GM23338 (cell line): Measurements from ENCODE around the gene INPP5A. TPM values are rescaled to one million over a fixed set of nuclear protein-coding genes. Genes with fewer than 3 reads are reported as not detected.

Experiments
- ATAC-seq: fragments of 200-7000 bp; cut with Tn5 transposase; 3 replicates; pipeline ENCODE4 v1.9.1; 2020
- DNase-seq: peaks from one replicate; pipeline ENCODE4 v3.0.0-alpha.2; 2015; ENCODE audit warnings: low spot score
- H2AFZ ChIP-seq: fragments of 200-600 bp; sonication (generic); 2 replicates; pipeline ENCODE4 v1.8.0; 2016; ENCODE audit warnings: antibody characterized with exemption, mild to moderate bottlenecking, moderate library complexity
- H3F3A ChIP-seq: fragments of 200-600 bp; sonication (generic); replicated peaks from 2 replicates; pipeline ENCODE4 v1.8.0; 2017; ENCODE audit warnings: antibody characterized with exemption, mixed run types, low read depth
- H3K27ac ChIP-seq: fragments of 200-600 bp; sonication (generic); 2 replicates; pipeline ENCODE4 v1.6.1; 2016; ENCODE audit warnings: low read depth
- H3K27me3 ChIP-seq: fragments of 200-600 bp; sonication (generic); 2 replicates; pipeline ENCODE4 v1.8.0; 2016; ENCODE audit warnings: mild to moderate bottlenecking, mixed run types, moderate library complexity; ENCODE audit not compliant: insufficient read depth
- H3K36me3 ChIP-seq: fragments of 200-600 bp; sonication (generic); 2 replicates; pipeline ENCODE4 v1.8.0; 2016; ENCODE audit warnings: mild to moderate bottlenecking; ENCODE audit not compliant: insufficient read depth
- H3K4me1 ChIP-seq: fragments of 200-600 bp; sonication (generic); 2 replicates; pipeline ENCODE4 v1.8.0; 2016; ENCODE audit warnings: mild to moderate bottlenecking, moderate library complexity; ENCODE audit not compliant: insufficient read depth
- H3K4me2 ChIP-seq: fragments of 200-600 bp; sonication (generic); 2 replicates; pipeline ENCODE4 v1.7.1; 2017; ENCODE audit warnings: mixed run types
- H3K4me3 ChIP-seq: fragments of 200-600 bp; sonication (generic); 2 replicates; pipeline ENCODE4 v1.6.1; 2016; ENCODE audit warnings: mixed run types
- H3K79me2 ChIP-seq: fragments of 200-600 bp; sonication (generic); replicated peaks from 2 replicates; pipeline ENCODE4 v1.8.0; 2017; ENCODE audit warnings: mild to moderate bottlenecking; ENCODE audit not compliant: insufficient read depth
- H3K9me2 ChIP-seq: fragments of 200-600 bp; sonication (generic); 2 replicates; pipeline ENCODE4 v1.8.0; 2017; ENCODE audit not compliant: insufficient read depth
- H4K20me1 ChIP-seq: fragments of 200-600 bp; sonication (generic); replicated peaks from 2 replicates; pipeline ENCODE4 v1.8.0; 2017; ENCODE audit warnings: mild to moderate bottlenecking; ENCODE audit not compliant: insufficient read depth
- H3K27ac Mint-ChIP-seq: 2 replicates; pipeline ENCODE4 v1.8.0; 2020; ENCODE audit warnings: inconsistent platforms, mild to moderate bottlenecking, moderate library complexity, mixed read lengths
- H3K27me3 Mint-ChIP-seq: 3 replicates; pipeline ENCODE4 v1.8.0; 2022; ENCODE audit warnings: low read depth, mild to moderate bottlenecking, moderate library complexity, mixed read lengths, inconsistent platforms; ENCODE audit not compliant: insufficient read depth, poor library complexity
- H3K36me3 Mint-ChIP-seq: 3 replicates; pipeline ENCODE4 v1.8.0; 2021; ENCODE audit warnings: low read depth, mild to moderate bottlenecking, inconsistent platforms, moderate library complexity, mixed read lengths
- H3K4me1 Mint-ChIP-seq: 3 replicates; pipeline ENCODE4 v1.8.0; 2020; ENCODE audit warnings: mild to moderate bottlenecking, inconsistent platforms, mixed read lengths
- H3K4me3 Mint-ChIP-seq: 3 replicates; pipeline ENCODE4 v1.8.0; 2021; ENCODE audit warnings: moderate library complexity, mild to moderate bottlenecking, inconsistent platforms, mixed read lengths
- H3K9me3 Mint-ChIP-seq: 3 replicates; pipeline ENCODE4 v1.8.0; 2020; ENCODE audit warnings: moderate library complexity, mild to moderate bottlenecking, inconsistent platforms, mixed read lengths
- CREB1 ChIP-seq: fragments of 250-450 bp; sonication (Bioruptor Pico); IDR thresholded peaks from 2 replicates; pipeline ENCODE4 v1.5.0; 2020; ENCODE audit warnings: low read depth, mild to moderate bottlenecking, moderate library complexity
- EZH2 ChIP-seq: fragments of 200-600 bp; sonication (generic); IDR thresholded peaks from one replicate; pipeline ENCODE4 v1.8.0; 2017; ENCODE audit warnings: antibody characterized with exemption, mild to moderate bottlenecking, low read depth; ENCODE audit not compliant: unreplicated experiment
- JUNB ChIP-seq: IDR thresholded peaks from one replicate; pipeline ENCODE4 v1.6.1; 2016; ENCODE audit warnings: antibody characterized with exemption; ENCODE audit not compliant: unreplicated experiment
- NANOG ChIP-seq: IDR thresholded peaks from 2 replicates; pipeline ENCODE4 v1.6.1; 2016; ENCODE audit warnings: antibody characterized with exemption, borderline replicate concordance
- POLR2AphosphoS5 ChIP-seq: IDR thresholded peaks from 2 replicates; pipeline ENCODE4 v1.6.1; 2016; ENCODE audit warnings: antibody characterized with exemption, low read depth
- ZNF114 ChIP-seq: fragments of 250-450 bp; sonication (Bioruptor Pico); IDR thresholded peaks from 2 replicates; pipeline ENCODE4 v1.5.0; 2020; ENCODE audit warnings: mild to moderate bottlenecking, moderate library complexity
- ZNF331 ChIP-seq: fragments of 250-450 bp; sonication (Bioruptor Pico); IDR thresholded peaks from 2 replicates; pipeline ENCODE4 v1.5.0; 2020; ENCODE audit warnings: low read depth, mild to moderate bottlenecking, moderate library complexity
- polyA plus RNA-seq: library from polyadenylated mRNA; unstranded; fragments of >200 nt; fragmentation: Nextera tagmentation; extraction: Ambion mirVana; gene quantifications from 2 replicates; pipeline ENCODE4 v1.2.1, GENCODE V29; 2016
- total RNA-seq: library from RNA; depleted of rRNA; stranded (reverse); fragments of >200 nt; shearing (Covaris generic); gene quantifications from 2 replicates; pipeline ENCODE4 v1.2.3, GENCODE V29; 2014
- TF ChIP-seq, protein P1 (sequence below): fragments of 250-450 bp; sonication (Bioruptor Pico); IDR thresholded peaks from 2 replicates; pipeline ENCODE4 v1.5.0; 2020; ENCODE audit warnings: mild to moderate bottlenecking, moderate library complexity
- TF ChIP-seq, protein P2 (sequence below): IDR thresholded peaks from one replicate; pipeline ENCODE4 v1.6.1; 2018; ENCODE audit warnings: antibody characterized with exemption; ENCODE audit not compliant: unreplicated experiment
- TF ChIP-seq, protein P3 (sequence below): IDR thresholded peaks from 2 replicates; pipeline ENCODE4 v1.6.1; 2016; ENCODE audit warnings: antibody characterized with exemption

The INPP5A gene
- total and polyA plus RNA-seq, 2 experiments from 2014 or later, result 5.9 to 40.6 TPM

DNA sequence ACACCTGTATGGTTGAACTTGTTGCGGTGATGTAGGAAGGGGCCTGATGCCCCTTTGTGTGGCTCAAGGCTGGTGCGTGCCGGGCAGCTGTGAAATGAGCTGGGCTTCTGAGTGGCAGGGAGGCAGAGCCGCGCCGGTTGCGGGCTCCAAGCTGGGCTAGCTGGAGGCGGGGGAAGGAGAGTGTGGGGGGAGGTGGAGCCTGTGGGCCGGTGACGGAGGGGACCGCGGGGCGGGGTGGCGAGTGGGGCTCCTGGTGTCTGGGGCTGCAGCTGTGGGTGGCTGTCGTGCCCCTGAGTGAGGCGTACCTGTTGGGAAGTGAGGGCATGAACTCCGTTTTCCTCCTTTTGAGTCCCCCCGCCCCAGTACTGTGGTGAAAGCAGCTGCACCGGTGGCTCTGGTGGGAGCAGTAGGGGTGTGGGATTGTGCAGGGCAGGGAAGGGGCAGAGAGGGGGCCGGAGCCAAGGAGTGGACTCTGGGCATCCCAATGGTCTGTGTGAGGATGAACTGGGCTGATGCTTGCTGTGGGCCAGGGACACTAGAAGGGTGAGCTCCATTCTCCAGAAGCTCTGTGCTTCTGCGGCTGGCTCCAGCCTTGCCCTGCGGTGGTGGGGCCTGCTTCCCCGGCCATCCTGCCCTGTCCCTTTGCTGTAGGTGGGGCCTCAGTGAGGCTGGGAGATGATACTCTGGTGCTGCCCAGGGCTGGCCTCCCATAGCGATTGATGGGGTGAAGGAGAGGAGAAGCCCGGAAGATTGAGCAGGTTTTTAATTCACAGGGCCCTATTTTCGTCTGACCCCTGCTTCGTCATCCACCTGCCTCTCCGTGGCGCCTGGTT lies 41.7 kb downstream of the INPP5A start (continued):
- TF ChIP-seq, protein P1, sequence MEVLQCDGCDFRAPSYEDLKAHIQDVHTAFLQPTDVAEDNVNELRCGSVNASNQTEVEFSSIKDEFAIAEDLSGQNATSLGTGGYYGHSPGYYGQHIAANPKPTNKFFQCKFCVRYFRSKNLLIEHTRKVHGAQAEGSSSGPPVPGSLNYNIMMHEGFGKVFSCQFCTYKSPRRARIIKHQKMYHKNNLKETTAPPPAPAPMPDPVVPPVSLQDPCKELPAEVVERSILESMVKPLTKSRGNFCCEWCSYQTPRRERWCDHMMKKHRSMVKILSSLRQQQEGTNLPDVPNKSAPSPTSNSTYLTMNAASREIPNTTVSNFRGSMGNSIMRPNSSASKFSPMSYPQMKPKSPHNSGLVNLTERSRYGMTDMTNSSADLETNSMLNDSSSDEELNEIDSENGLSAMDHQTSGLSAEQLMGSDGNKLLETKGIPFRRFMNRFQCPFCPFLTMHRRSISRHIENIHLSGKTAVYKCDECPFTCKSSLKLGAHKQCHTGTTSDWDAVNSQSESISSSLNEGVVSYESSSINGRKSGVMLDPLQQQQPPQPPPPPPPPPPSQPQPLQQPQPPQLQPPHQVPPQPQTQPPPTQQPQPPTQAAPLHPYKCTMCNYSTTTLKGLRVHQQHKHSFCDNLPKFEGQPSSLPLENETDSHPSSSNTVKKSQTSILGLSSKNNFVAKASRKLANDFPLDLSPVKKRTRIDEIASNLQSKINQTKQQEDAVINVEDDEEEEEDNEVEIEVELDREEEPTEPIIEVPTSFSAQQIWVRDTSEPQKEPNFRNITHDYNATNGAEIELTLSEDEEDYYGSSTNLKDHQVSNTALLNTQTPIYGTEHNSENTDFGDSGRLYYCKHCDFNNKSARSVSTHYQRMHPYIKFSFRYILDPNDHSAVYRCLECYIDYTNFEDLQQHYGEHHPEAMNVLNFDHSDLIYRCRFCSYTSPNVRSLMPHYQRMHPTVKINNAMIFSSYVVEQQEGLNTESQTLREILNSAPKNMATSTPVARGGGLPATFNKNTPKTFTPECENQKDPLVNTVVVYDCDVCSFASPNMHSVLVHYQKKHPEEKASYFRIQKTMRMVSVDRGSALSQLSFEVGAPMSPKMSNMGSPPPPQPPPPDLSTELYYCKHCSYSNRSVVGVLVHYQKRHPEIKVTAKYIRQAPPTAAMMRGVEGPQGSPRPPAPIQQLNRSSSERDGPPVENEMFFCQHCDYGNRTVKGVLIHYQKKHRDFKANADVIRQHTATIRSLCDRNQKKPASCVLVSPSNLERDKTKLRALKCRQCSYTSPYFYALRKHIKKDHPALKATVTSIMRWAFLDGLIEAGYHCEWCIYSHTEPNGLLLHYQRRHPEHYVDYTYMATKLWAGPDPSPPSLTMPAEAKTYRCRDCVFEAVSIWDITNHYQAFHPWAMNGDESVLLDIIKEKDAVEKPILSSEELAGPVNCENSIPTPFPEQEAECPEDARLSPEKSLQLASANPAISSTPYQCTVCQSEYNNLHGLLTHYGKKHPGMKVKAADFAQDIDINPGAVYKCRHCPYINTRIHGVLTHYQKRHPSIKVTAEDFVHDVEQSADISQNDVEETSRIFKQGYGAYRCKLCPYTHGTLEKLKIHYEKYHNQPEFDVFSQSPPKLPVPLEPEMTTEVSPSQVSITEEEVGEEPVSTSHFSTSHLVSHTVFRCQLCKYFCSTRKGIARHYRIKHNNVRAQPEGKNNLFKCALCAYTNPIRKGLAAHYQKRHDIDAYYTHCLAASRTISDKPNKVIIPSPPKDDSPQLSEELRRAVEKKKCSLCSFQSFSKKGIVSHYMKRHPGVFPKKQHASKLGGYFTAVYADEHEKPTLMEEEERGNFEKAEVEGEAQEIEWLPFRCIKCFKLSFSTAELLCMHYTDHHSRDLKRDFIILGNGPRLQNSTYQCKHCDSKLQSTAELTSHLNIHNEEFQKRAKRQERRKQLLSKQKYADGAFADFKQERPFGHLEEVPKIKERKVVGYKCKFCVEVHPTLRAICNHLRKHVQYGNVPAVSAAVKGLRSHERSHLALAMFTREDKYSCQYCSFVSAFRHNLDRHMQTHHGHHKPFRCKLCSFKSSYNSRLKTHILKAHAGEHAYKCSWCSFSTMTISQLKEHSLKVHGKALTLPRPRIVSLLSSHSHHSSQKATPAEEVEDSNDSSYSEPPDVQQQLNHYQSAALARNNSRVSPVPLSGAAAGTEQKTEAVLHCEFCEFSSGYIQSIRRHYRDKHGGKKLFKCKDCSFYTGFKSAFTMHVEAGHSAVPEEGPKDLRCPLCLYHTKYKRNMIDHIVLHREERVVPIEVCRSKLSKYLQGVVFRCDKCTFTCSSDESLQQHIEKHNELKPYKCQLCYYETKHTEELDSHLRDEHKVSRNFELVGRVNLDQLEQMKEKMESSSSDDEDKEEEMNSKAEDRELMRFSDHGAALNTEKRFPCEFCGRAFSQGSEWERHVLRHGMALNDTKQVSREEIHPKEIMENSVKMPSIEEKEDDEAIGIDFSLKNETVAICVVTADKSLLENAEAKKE, result no peak
- TF ChIP-seq ZNF114 (CRISPR knock-in tag) (no peak), NANOG (no peak), EZH2 (no peak)

DNA sequence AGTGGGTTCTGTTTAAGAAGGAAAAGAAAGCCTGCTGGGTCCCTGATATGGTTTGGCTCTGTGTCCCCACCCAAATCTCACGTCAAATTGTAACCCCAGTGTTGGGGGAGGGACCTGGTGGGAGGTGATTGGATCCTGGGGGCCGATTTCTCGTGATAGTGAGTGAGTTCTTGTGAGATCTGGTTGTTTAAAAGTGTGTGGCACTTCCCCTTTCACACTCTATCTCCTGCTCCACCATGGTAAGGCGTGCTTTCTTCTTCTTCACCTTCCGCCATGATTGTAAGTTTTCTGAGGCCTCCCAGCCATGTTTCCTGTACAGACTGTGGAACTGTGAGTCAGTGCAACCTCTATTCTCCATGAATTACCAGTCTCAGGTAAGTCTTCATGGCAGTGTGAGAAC lies 42.6 kb downstream of the INPP5A start:
- H3K4me2 ChIP-seq, result no peak overlapping the region
- no peaks in the 10 kb centered on the region for H3K27me3 ChIP-seq
- peaks cover 2% of the 10 kb centered on the region; the same call in 1 of the 2 replicates for H3K4me1 ChIP-seq
- ATAC-seq (no peak), DNase-seq (no peak)
- no peaks in the 10 kb centered on the region for H3K9me3 Mint-ChIP-seq
- no peak overlapping the region for H2AFZ ChIP-seq
- peaks cover 9% of the 10 kb centered on the region for H3K27me3 Mint-ChIP-seq
- H3K4me1 Mint-ChIP-seq, result peaks cover 25% of the 10 kb centered on the region
- no peak overlapping the region for H3K4me3 ChIP-seq
- H3F3A ChIP-seq, result no peaks in the 10 kb centered on the region
- H3K79me2 ChIP-seq, result peaks cover 26% of the 10 kb centered on the region
- no peaks in the 10 kb centered on the region for H3K9me2 ChIP-seq
- peaks cover 15% of the 10 kb centered on the region for H4K20me1 ChIP-seq
- no peak overlapping the region for H3K27ac ChIP-seq
- H3K4me3 Mint-ChIP-seq, result no peak overlapping the region; the same call in 2 of the 3 replicates
- H3K27ac Mint-ChIP-seq, result no peak overlapping the region
- H3K36me3 ChIP-seq, result no peaks in the 10 kb centered on the region
- H3K36me3 Mint-ChIP-seq, result no peaks in the 10 kb centered on the region; the same call in 2 of the 3 replicates
- no peak for TF ChIP-seq JUNB
- TF ChIP-seq ZNF114 (CRISPR knock-in tag), result no peak
- no peak for TF ChIP-seq POLR2AphosphoS5
- TF ChIP-seq, protein P2, sequence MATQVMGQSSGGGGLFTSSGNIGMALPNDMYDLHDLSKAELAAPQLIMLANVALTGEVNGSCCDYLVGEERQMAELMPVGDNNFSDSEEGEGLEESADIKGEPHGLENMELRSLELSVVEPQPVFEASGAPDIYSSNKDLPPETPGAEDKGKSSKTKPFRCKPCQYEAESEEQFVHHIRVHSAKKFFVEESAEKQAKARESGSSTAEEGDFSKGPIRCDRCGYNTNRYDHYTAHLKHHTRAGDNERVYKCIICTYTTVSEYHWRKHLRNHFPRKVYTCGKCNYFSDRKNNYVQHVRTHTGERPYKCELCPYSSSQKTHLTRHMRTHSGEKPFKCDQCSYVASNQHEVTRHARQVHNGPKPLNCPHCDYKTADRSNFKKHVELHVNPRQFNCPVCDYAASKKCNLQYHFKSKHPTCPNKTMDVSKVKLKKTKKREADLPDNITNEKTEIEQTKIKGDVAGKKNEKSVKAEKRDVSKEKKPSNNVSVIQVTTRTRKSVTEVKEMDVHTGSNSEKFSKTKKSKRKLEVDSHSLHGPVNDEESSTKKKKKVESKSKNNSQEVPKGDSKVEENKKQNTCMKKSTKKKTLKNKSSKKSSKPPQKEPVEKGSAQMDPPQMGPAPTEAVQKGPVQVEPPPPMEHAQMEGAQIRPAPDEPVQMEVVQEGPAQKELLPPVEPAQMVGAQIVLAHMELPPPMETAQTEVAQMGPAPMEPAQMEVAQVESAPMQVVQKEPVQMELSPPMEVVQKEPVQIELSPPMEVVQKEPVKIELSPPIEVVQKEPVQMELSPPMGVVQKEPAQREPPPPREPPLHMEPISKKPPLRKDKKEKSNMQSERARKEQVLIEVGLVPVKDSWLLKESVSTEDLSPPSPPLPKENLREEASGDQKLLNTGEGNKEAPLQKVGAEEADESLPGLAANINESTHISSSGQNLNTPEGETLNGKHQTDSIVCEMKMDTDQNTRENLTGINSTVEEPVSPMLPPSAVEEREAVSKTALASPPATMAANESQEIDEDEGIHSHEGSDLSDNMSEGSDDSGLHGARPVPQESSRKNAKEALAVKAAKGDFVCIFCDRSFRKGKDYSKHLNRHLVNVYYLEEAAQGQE, result no peak
- TF ChIP-seq, protein P3, sequence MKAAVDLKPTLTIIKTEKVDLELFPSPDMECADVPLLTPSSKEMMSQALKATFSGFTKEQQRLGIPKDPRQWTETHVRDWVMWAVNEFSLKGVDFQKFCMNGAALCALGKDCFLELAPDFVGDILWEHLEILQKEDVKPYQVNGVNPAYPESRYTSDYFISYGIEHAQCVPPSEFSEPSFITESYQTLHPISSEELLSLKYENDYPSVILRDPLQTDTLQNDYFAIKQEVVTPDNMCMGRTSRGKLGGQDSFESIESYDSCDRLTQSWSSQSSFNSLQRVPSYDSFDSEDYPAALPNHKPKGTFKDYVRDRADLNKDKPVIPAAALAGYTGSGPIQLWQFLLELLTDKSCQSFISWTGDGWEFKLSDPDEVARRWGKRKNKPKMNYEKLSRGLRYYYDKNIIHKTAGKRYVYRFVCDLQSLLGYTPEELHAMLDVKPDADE, result no peak
- no peak for TF ChIP-seq CREB1 (CRISPR knock-in tag)
- TF ChIP-seq EZH2, result no peak
- no peak for TF ChIP-seq ZNF331 (CRISPR knock-in tag)
- no peak for TF ChIP-seq NANOG
